ENCODE measurements around the gene ZNF343. TPM values are rescaled to one million over a fixed set of nuclear protein-coding genes. Genes with fewer than 3 reads are reported as not detected.

Gene ZNF343
- total RNA-seq, 1 donor from 2014 or later, result 11.0 TPM

- Histone ChIP-seq H3K4me1 (peaks cover 14% of the 10 kb centered on the region), H3K4me3 (no peak overlapping the region), H3K27ac (no peak overlapping the region), H3K36me3 (peaks cover 0 to 88% of the 10 kb centered on the region in 2 donors), H3K27me3 (no peaks in the 10 kb centered on the region), H3K9me3 (no peaks in the 10 kb centered on the region)
- no peak for DNase-seq (ENCODE audit: extremely low spot score in 2 of 2)
- no peak for TF ChIP-seq CTCF (IDR thresholded peaks at IDR 0.05)
- no peak for TF ChIP-seq POLR2A (IDR thresholded peaks at IDR 0.05)
- no peak for TF ChIP-seq POLR2AphosphoS5 (IDR thresholded peaks at IDR 0.05; ENCODE audit: insufficient read depth in 1 of 2, low read depth in 1 of 2)
- intact Hi-C loops (cut with DNase I), result loop anchor here (10.0 kb wide), 1 partner anchor 579 kb away; no protein-coding TSS in a partner anchor
Observed at GRCh38 chr20:2463616-2464365, 44.9 kb downstream of the ZNF343 start.

GRCh38 chr20:2462484-2462883, 46.2 kb downstream of the ZNF343 start:
- H3K27ac ChIP-seq, result no peak overlapping the region
- no peak for TF ChIP-seq POLR2AphosphoS5 (IDR thresholded peaks at IDR 0.05; ENCODE audit: insufficient read depth in 1 of 2, low read depth in 1 of 2)
- no peak for TF ChIP-seq CTCF (IDR thresholded peaks at IDR 0.05)
- no peak for TF ChIP-seq POLR2A (IDR thresholded peaks at IDR 0.05)
- H3K36me3 ChIP-seq, result peaks cover 0 to 80% of the 10 kb centered on the region in 2 donors
- intact Hi-C loops (cut with DNase I), result loop anchor here (10.0 kb wide), 1 partner anchor 578 kb away; no protein-coding TSS in a partner anchor
- H3K9me3 ChIP-seq, result no peaks in the 10 kb centered on the region
- H3K4me1 ChIP-seq, result peaks cover under 1% of the 10 kb centered on the region
- no peak for DNase-seq (ENCODE audit: extremely low spot score in 2 of 2)
- no peaks in the 10 kb centered on the region for H3K27me3 ChIP-seq
- H3K4me3 ChIP-seq, result no peak overlapping the region

GRCh38 chr20:2460752-2461424, 47.8 kb downstream of the ZNF343 start:
- intact Hi-C loops (cut with DNase I), result loop anchor here (10.0 kb wide), 1 partner anchor 576 kb away; no protein-coding TSS in a partner anchor
- no peak for DNase-seq (ENCODE audit: extremely low spot score in 2 of 2)
- Histone ChIP-seq H3K27ac (no peak overlapping the region), H3K27me3 (no peaks in the 10 kb centered on the region), H3K9me3 (no peaks in the 10 kb centered on the region), H3K4me3 (no peak overlapping the region), H3K36me3 (peaks cover 0 to 64% of the 10 kb centered on the region in 2 donors), H3K4me1 (no peaks in the 10 kb centered on the region)
- TF ChIP-seq CTCF (IDR thresholded peaks at IDR 0.05) (no peak), POLR2AphosphoS5 (IDR thresholded peaks at IDR 0.05; ENCODE audit: insufficient read depth in 1 of 2, low read depth in 1 of 2) (no peak), POLR2A (IDR thresholded peaks at IDR 0.05) (no peak)

- Histone ChIP-seq H3K27me3 (no peaks in the 10 kb centered on the region), H3K27ac (no peak overlapping the region), H3K4me3 (no peak overlapping the region), H3K4me1 (no peaks in the 10 kb centered on the region), H3K9me3 (no peaks in the 10 kb centered on the region), H3K36me3 (peaks cover 0 to 57% of the 10 kb centered on the region in 2 donors)
- TF ChIP-seq POLR2AphosphoS5 (IDR thresholded peaks at IDR 0.05; ENCODE audit: insufficient read depth in 1 of 2, low read depth in 1 of 2) (no peak), CTCF (IDR thresholded peaks at IDR 0.05) (no peak), POLR2A (IDR thresholded peaks at IDR 0.05) (no peak)
- intact Hi-C loops (cut with DNase I), result loop anchor here (10.0 kb wide), 1 partner anchor 575 kb away; no protein-coding TSS in a partner anchor
- DNase-seq (ENCODE audit: extremely low spot score in 2 of 2), result no peak
Observed at GRCh38 chr20:2459981-2460751, 48.5 kb downstream of the ZNF343 start.

Data from vagina (tissue), 2 donors.